ENCODE results near the gene TGOLN2. TPM values are rescaled to one million over a fixed set of nuclear protein-coding genes. Genes with fewer than 3 reads are reported as not detected.

TGOLN2 gene
- total RNA-seq, 2 donors from 2014 or later, result 58.6 to 67.0 TPM

GRCh38 chr2:85371045-85371444 lies 43.3 kb upstream of the TGOLN2 start:
- Histone ChIP-seq H3K36me3 (ENCODE audit: control insufficient read depth, insufficient read depth, low read length) (no peaks in the 10 kb centered on the region), H3K9me3 (ENCODE audit: control insufficient read depth, low read length) (peaks cover 4% of the 10 kb centered on the region), H3K27me3 (ENCODE audit: control insufficient read depth, insufficient read depth, low read length, poor library complexity, severe bottlenecking) (no peaks in the 10 kb centered on the region), H3K4me1 (ENCODE audit: control insufficient read depth, insufficient read depth, low read length) (no peaks in the 10 kb centered on the region), H3K9ac (ENCODE audit: extremely low read depth, low read length, poor library complexity, severe bottlenecking) (no peak overlapping the region), H3K4me3 (ENCODE audit: low read length) (no peak overlapping the region), H3K27ac (ENCODE audit: low read depth, low read length) (no peak overlapping the region)
- Mint-ChIP-seq H3K4me3 (no peak overlapping the region), H3K27me3 (ENCODE audit: insufficient read depth) (no peaks in the 10 kb centered on the region), H3K9me3 (peaks cover 8% of the 10 kb centered on the region), H3K4me1 (no peaks in the 10 kb centered on the region), H3K27ac (no peak overlapping the region), H3K36me3 (ENCODE audit: low read depth) (peaks cover 20% of the 10 kb centered on the region)
- TF ChIP-seq, protein P1, sequence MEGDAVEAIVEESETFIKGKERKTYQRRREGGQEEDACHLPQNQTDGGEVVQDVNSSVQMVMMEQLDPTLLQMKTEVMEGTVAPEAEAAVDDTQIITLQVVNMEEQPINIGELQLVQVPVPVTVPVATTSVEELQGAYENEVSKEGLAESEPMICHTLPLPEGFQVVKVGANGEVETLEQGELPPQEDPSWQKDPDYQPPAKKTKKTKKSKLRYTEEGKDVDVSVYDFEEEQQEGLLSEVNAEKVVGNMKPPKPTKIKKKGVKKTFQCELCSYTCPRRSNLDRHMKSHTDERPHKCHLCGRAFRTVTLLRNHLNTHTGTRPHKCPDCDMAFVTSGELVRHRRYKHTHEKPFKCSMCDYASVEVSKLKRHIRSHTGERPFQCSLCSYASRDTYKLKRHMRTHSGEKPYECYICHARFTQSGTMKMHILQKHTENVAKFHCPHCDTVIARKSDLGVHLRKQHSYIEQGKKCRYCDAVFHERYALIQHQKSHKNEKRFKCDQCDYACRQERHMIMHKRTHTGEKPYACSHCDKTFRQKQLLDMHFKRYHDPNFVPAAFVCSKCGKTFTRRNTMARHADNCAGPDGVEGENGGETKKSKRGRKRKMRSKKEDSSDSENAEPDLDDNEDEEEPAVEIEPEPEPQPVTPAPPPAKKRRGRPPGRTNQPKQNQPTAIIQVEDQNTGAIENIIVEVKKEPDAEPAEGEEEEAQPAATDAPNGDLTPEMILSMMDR (conservative IDR thresholded peaks at IDR 0.05), result no peak
- DNase-seq, result no peak
- 94 to 99% methylated on average over 11 of the region's 11 CpGs for WGBS, 2 experiments (ENCODE audit: insufficient coverage in 1 of 2, insufficient read length in 1 of 2)

DNA sequence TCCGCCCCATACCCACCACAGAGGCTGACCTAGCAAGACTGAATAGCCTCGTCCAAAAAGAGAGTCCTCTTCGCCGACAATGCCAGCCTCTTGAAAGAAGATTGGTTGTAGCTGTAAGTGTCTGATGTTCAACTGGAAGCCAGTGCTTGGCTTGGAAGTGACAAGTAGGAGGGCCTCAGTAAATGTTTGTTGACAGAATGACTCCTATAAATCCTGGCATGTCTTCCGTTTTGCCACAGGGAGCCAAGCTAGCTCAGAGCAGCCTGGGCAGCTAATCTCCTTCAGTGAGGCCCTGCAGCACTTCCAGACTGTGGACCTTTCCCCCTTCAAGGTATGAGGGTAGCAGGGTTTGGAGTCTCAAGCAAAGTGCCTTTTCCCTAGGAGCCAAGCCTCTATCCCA lies 41.7 kb upstream of the TGOLN2 start:
- no peaks in the 10 kb centered on the region for H3K27me3 Mint-ChIP-seq (ENCODE audit: insufficient read depth)
- no peak overlapping the region for H3K27ac Mint-ChIP-seq
- DNase-seq, result no peak
- H3K36me3 Mint-ChIP-seq (ENCODE audit: low read depth), result peaks cover 15% of the 10 kb centered on the region
- H3K4me1 Mint-ChIP-seq, result no peaks in the 10 kb centered on the region
- no peak overlapping the region for H3K4me3 ChIP-seq (ENCODE audit: low read length)
- 89 to 97% methylated on average over 5 of the region's 5 CpGs for WGBS, 2 experiments (ENCODE audit: insufficient coverage in 1 of 2, insufficient read length in 1 of 2)
- peaks cover 8% of the 10 kb centered on the region for H3K9me3 Mint-ChIP-seq
- TF ChIP-seq, protein P1 (conservative IDR thresholded peaks at IDR 0.05), result no peak
- H3K9ac ChIP-seq (ENCODE audit: extremely low read depth, low read length, poor library complexity, severe bottlenecking), result no peak overlapping the region
- H3K27me3 ChIP-seq (ENCODE audit: control insufficient read depth, insufficient read depth, low read length, poor library complexity, severe bottlenecking), result no peaks in the 10 kb centered on the region
- no peaks in the 10 kb centered on the region for H3K36me3 ChIP-seq (ENCODE audit: control insufficient read depth, insufficient read depth, low read length)
- H3K4me1 ChIP-seq (ENCODE audit: control insufficient read depth, insufficient read depth, low read length), result no peaks in the 10 kb centered on the region
- peaks cover 4% of the 10 kb centered on the region for H3K9me3 ChIP-seq (ENCODE audit: control insufficient read depth, low read length)
- no peak overlapping the region for H3K27ac ChIP-seq (ENCODE audit: low read depth, low read length)
- H3K4me3 Mint-ChIP-seq, result no peak overlapping the region

- Mint-ChIP-seq H3K27me3 (ENCODE audit: insufficient read depth) (no peaks in the 10 kb centered on the region), H3K36me3 (ENCODE audit: low read depth) (peaks cover 13% of the 10 kb centered on the region), H3K4me1 (no peaks in the 10 kb centered on the region)
Measured at GRCh38 chr2:85368921-85369320, 41.1 kb upstream of the TGOLN2 start.

More at GRCh38 chr2:85368921-85369320, 41.1 kb upstream of the TGOLN2 start:
- TF ChIP-seq, protein P1 (conservative IDR thresholded peaks at IDR 0.05), result no peak
- Mint-ChIP-seq H3K27ac (no peak overlapping the region), H3K4me3 (no peak overlapping the region), H3K9me3 (peaks cover 6% of the 10 kb centered on the region)
- H3K27ac ChIP-seq (ENCODE audit: low read depth, low read length), result no peak overlapping the region
- no peaks in the 10 kb centered on the region for H3K27me3 ChIP-seq (ENCODE audit: control insufficient read depth, insufficient read depth, low read length, poor library complexity, severe bottlenecking)
- H3K4me3 ChIP-seq (ENCODE audit: low read length), result no peak overlapping the region
- H3K9me3 ChIP-seq (ENCODE audit: control insufficient read depth, low read length), result peaks cover 2% of the 10 kb centered on the region
- H3K36me3 ChIP-seq (ENCODE audit: control insufficient read depth, insufficient read depth, low read length), result no peaks in the 10 kb centered on the region
- no peak overlapping the region for H3K9ac ChIP-seq (ENCODE audit: extremely low read depth, low read length, poor library complexity, severe bottlenecking)
- no peaks in the 10 kb centered on the region for H3K4me1 ChIP-seq (ENCODE audit: control insufficient read depth, insufficient read depth, low read length)
- DNase-seq, result no peak

All from endodermal cell (in vitro differentiated cells).